HL-60 (cell line): ENCODE results near the gene TMEM121B.

Source experiments
- DNase-seq, 2 experiments: peaks; one replicate each; pipeline ENCODE4 v3.0.0-alpha.2; 2010 to 2020; ENCODE audit warnings: low read depth in 1 of 2, low spot score in 1 of 2
- H3K27ac ChIP-seq: fragments of 250-450 bp; sonication (Bioruptor Pico); replicated peaks from 2 replicates; pipeline ENCODE4 v1.5.1; 2020; ENCODE audit warnings: mild to moderate bottlenecking, moderate library complexity
- H3K27me3 ChIP-seq: fragments of 250-450 bp; sonication (Bioruptor Pico); 2 replicates; pipeline ENCODE4 v1.5.1; 2021; ENCODE audit warnings: mild to moderate bottlenecking, moderate library complexity; ENCODE audit not compliant: insufficient read depth, poor library complexity, severe bottlenecking
- H3K4me3 ChIP-seq: replicated peaks from 2 replicates; pipeline ENCODE4 v1.5.1; 2011; ENCODE audit warnings: mild to moderate bottlenecking, control low read depth, low read length; ENCODE audit not compliant: insufficient read depth
- CTCF ChIP-seq: IDR thresholded peaks from one replicate; pipeline ENCODE4 v1.5.1; 2011; ENCODE audit warnings: low read length, control low read depth, inconsistent platforms; ENCODE audit not compliant: insufficient read depth
- GABPA ChIP-seq: IDR thresholded peaks from 2 replicates; pipeline ENCODE4 v1.6.1; 2012; ENCODE audit warnings: low read depth
- POLR2AphosphoS5 ChIP-seq: IDR thresholded peaks from 2 replicates; pipeline ENCODE4 v1.6.1; 2012; ENCODE audit warnings: low read depth
- REST ChIP-seq: IDR thresholded peaks from 2 replicates; pipeline ENCODE4 v1.6.1; 2012; ENCODE audit warnings: low read depth; ENCODE audit not compliant: insufficient replicate concordance
- SPI1 ChIP-seq: IDR thresholded peaks from 2 replicates; pipeline ENCODE4 v1.6.1; 2012; ENCODE audit warnings: low read depth, mild to moderate bottlenecking, borderline replicate concordance

TMEM121B gene

GRCh38 chr22:17137170-17137569, 16.0 kb upstream of the TMEM121B start:
- no peak overlapping the region for H3K27ac ChIP-seq
- no peak for DNase-seq
- no peaks in the 10 kb centered on the region for H3K27me3 ChIP-seq
- H3K4me3 ChIP-seq: no peak overlapping the region
- no peak for TF ChIP-seq SPI1
- TF ChIP-seq REST: no peak
- no peak for TF ChIP-seq GABPA
- TF ChIP-seq POLR2AphosphoS5: no peak

- Histone ChIP-seq H3K27me3 (no peaks in the 10 kb centered on the region), H3K27ac (no peak overlapping the region), H3K4me3 (no peak overlapping the region)
- TF ChIP-seq REST (no peak), CTCF (no peak), POLR2AphosphoS5 (no peak), GABPA (no peak), SPI1 (no peak)
- DNase-seq: no peak
Observed at GRCh38 chr22:17135153-17135760, 14.1 kb upstream of the TMEM121B start.

- TF ChIP-seq REST (no peak), CTCF (no peak)
- no peak overlapping the region for H3K4me3 ChIP-seq
- DNase-seq: no peak
- no peak overlapping the region for H3K27ac ChIP-seq
- H3K27me3 ChIP-seq: no peaks in the 10 kb centered on the region
Observed at GRCh38 chr22:17133137-17133536, 12.0 kb upstream of the TMEM121B start.
